ENCODE results near the gene HCST. TPM values are rescaled to one million over a fixed set of nuclear protein-coding genes. Genes with fewer than 3 reads are reported as not detected.
"Not testable (repeated sequence)": the region's sequence is repeated elsewhere in the genome, so short reads cannot be mapped to it uniquely, and the experiment has no call there.

Gene HCST
- polyA plus RNA-seq, 1 donor = 11.1 TPM

DNA sequence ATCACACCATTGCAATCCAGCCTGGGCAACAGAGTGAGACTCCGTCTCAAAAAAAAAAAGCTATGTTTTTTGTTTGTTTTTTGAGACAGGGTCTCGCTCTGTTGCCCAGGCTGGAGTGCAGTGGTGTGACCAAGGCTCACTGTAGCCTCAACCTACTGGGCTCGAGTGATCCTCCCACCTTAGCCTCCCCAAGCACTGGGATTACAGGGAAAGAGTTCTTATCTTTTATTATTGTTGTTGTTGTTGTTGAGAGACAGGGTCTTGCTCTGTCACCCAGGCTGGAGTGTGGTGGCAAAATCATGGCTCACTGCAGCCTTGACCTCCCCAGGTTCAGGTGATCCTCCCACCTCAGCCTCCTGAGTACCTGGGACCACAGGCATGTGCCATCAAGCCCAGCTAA is 10.5 kb upstream of the HCST start:
- not testable (repeated sequence) for H3K27me3 ChIP-seq (ENCODE audit: control insufficient read depth, insufficient read depth, low read length); H3K4me1 ChIP-seq (ENCODE audit: control insufficient read depth, insufficient read depth, low read length); DNase-seq; H3K27ac ChIP-seq (ENCODE audit: low read length); H3K9me3 ChIP-seq (ENCODE audit: control insufficient read depth, low read depth, low read length); H3K4me3 ChIP-seq (ENCODE audit: low read length)
- no CpG with 5 or more reads among the region's 3 CpGs for WGBS (ENCODE audit: insufficient coverage, low lambda C conversion rate)
- H3K36me3 ChIP-seq (ENCODE audit: control insufficient read depth, insufficient read depth, low read length) = peaks cover 33% of the 10 kb centered on the region

DNA sequence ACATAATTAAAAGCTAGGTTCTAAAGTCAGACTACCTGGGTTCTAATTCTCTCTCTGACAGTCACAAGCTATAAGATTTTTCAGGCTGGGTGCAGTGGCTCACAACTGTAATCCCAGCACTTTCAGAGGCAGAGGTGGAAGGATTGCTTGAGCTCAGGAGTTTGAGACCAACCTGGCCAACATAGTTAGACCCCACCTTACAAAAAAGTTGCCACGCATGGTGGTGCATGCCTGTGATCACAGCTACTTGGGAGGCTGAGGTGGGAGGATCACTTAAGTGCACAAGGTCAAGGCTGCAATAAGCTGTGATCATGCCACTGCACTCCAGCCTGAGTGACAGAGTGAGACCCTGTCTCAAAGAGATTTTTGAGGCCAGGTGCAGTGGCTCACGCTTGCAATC is 8.0 kb upstream of the HCST start:
- Histone ChIP-seq H3K4me3 (ENCODE audit: low read length) (no peak overlapping the region), H3K27me3 (ENCODE audit: control insufficient read depth, insufficient read depth, low read length) (no peaks in the 10 kb centered on the region), H3K4me1 (ENCODE audit: control insufficient read depth, insufficient read depth, low read length) (peaks cover 10% of the 10 kb centered on the region), H3K27ac (ENCODE audit: low read length) (no peak overlapping the region), H3K36me3 (ENCODE audit: control insufficient read depth, insufficient read depth, low read length) (peaks cover 25% of the 10 kb centered on the region), H3K9me3 (ENCODE audit: control insufficient read depth, low read depth, low read length) (no peaks in the 10 kb centered on the region)
- WGBS (ENCODE audit: insufficient coverage, low lambda C conversion rate) = no CpG with 5 or more reads among the region's 2 CpGs
- no peak for DNase-seq

DNA sequence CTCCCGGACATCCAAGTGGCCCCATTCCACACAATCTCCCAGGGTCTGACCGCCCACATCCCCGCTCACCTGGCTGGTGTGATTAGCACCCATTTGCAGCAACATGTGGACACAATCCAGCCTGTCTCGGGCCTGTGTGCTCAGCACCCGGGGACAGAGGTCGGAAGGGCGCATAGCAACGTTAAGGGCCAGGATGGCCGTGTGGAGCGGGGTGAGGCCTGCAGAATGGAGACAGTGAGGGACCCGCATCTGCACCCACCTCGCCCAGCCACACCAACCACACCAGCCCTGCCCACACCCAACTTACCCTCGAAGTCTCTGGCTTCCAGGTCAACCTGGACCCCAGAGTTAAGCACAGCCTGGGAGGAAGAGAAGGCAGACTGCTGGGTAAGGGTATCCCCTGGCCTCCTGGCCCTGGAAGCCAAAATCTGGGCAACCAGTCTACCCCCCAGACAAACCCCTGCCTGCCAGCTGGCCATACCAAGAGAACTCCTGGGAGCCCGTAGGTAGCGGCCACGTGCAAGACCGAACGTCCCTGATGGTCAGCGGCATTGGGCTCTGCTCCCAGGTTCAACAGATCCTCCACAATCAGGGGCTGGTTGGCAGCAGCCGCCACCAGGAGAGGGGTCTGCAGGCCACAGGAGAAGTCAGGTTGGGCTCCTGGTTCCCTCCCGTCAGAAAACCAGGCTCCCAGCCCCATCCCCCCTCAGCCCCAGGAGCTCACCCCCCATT is 6.3 kb upstream of the HCST start:
- no CpG with 5 or more reads among the region's 21 CpGs for whole genome bisulfite sequencing (ENCODE audit: insufficient coverage, low lambda C conversion rate)
- peaks cover 10% of the 10 kb centered on the region for H3K4me1 ChIP-seq (ENCODE audit: control insufficient read depth, insufficient read depth, low read length)
- peaks cover 14% of the 10 kb centered on the region for H3K36me3 ChIP-seq (ENCODE audit: control insufficient read depth, insufficient read depth, low read length)
- no peak overlapping the region for H3K27ac ChIP-seq (ENCODE audit: low read length)
- H3K9me3 ChIP-seq (ENCODE audit: control insufficient read depth, low read depth, low read length) = no peaks in the 10 kb centered on the region
- H3K27me3 ChIP-seq (ENCODE audit: control insufficient read depth, insufficient read depth, low read length) = no peaks in the 10 kb centered on the region
- no peak for DNase-seq
- H3K4me3 ChIP-seq (ENCODE audit: low read length) = no peak overlapping the region

DNA sequence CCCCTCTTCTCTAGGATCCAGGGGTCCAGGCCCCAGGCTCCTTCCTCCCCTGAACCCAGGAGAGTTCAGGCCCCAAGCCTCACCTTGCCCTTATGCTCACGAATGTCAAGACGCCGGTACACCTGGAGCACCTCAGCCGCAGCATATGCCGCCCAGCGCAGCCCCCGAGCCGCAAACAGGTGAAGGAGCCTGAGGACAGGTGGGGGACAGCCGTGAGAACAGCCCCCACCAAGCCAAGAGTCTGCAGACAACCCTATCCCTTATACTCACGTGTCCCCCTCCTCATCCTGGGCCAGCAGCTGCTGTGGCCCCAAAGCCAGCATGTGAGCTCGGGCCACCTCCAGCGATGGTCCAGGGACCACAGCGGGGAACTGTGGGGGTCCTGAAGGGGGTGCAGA is 5.7 kb upstream of the HCST start:
- Histone ChIP-seq H3K4me1 (ENCODE audit: control insufficient read depth, insufficient read depth, low read length) (peaks cover 10% of the 10 kb centered on the region), H3K27me3 (ENCODE audit: control insufficient read depth, insufficient read depth, low read length) (peaks cover 3% of the 10 kb centered on the region), H3K9me3 (ENCODE audit: control insufficient read depth, low read depth, low read length) (no peaks in the 10 kb centered on the region), H3K4me3 (ENCODE audit: low read length) (no peak overlapping the region), H3K27ac (ENCODE audit: low read length) (no peak overlapping the region), H3K36me3 (ENCODE audit: control insufficient read depth, insufficient read depth, low read length) (peaks cover 14% of the 10 kb centered on the region)
- WGBS (ENCODE audit: insufficient coverage, low lambda C conversion rate) = no CpG with 5 or more reads among the region's 13 CpGs
- no peak for DNase-seq

- H3K4me3 ChIP-seq (ENCODE audit: low read length) = peak overlapping the region; percentile 85
- peaks cover 10% of the 10 kb centered on the region for H3K4me1 ChIP-seq (ENCODE audit: control insufficient read depth, insufficient read depth, low read length)
- no peaks in the 10 kb centered on the region for H3K9me3 ChIP-seq (ENCODE audit: control insufficient read depth, low read depth, low read length)
- H3K27ac ChIP-seq (ENCODE audit: low read length) = no peak overlapping the region
- WGBS (ENCODE audit: insufficient coverage, low lambda C conversion rate) = no CpG with 5 or more reads among the region's 13 CpGs
- DNase-seq = no peak
- H3K27me3 ChIP-seq (ENCODE audit: control insufficient read depth, insufficient read depth, low read length) = peaks cover 10% of the 10 kb centered on the region
- H3K36me3 ChIP-seq (ENCODE audit: control insufficient read depth, insufficient read depth, low read length) = peaks cover 14% of the 10 kb centered on the region
Measured at GRCh38 chr19:35897706-35898451, 4.5 kb upstream of the HCST start.

DNA sequence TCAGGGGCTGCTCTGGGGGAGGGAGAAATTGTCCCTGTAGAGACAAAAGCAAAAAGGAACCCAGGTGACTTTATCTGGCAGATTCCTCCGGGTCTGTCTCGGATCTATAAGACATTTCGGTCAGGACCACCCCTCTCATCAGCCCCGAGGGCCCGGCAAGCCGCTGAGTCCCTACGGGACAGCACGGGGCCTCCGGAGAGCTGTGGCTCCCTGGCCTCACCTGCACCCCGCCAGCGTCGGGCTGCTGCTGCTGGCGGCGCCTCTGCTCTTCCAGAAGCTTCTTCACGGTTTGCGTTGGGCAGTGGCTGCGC is 3.9 kb upstream of the HCST start:
- Histone ChIP-seq H3K36me3 (ENCODE audit: control insufficient read depth, insufficient read depth, low read length) (peaks cover 14% of the 10 kb centered on the region), H3K4me1 (ENCODE audit: control insufficient read depth, insufficient read depth, low read length) (peaks cover 14% of the 10 kb centered on the region), H3K27ac (ENCODE audit: low read length) (peak overlapping the region; percentile 78), H3K4me3 (ENCODE audit: low read length) (peak overlapping the region; percentile 85), H3K9me3 (ENCODE audit: control insufficient read depth, low read depth, low read length) (no peaks in the 10 kb centered on the region), H3K27me3 (ENCODE audit: control insufficient read depth, insufficient read depth, low read length) (peaks cover 15% of the 10 kb centered on the region)
- WGBS (ENCODE audit: insufficient coverage, low lambda C conversion rate) = no CpG with 5 or more reads among the region's 17 CpGs
- DNase-seq = no peak

GRCh38 chr19:35899547-35900214 is 2.6 kb upstream of the HCST start:
- Histone ChIP-seq H3K4me1 (ENCODE audit: control insufficient read depth, insufficient read depth, low read length) (peaks cover 18% of the 10 kb centered on the region), H3K27ac (ENCODE audit: low read length) (peak overlapping the region; percentile 78), H3K27me3 (ENCODE audit: control insufficient read depth, insufficient read depth, low read length) (peaks cover 26% of the 10 kb centered on the region), H3K36me3 (ENCODE audit: control insufficient read depth, insufficient read depth, low read length) (peaks cover 14% of the 10 kb centered on the region), H3K4me3 (ENCODE audit: low read length) (peak overlapping the region; percentile 85), H3K9me3 (ENCODE audit: control insufficient read depth, low read depth, low read length) (no peaks in the 10 kb centered on the region)
- peak; percentile 81 to 89 for DNase-seq
- WGBS (ENCODE audit: insufficient coverage, low lambda C conversion rate) = no CpG with 5 or more reads among the region's 43 CpGs

GRCh38 chr19:35901055-35901644 is 1.2 kb upstream of the HCST start:
- Histone ChIP-seq H3K36me3 (ENCODE audit: control insufficient read depth, insufficient read depth, low read length) (peaks cover 9% of the 10 kb centered on the region), H3K9me3 (ENCODE audit: control insufficient read depth, low read depth, low read length) (no peaks in the 10 kb centered on the region), H3K27me3 (ENCODE audit: control insufficient read depth, insufficient read depth, low read length) (peaks cover 27% of the 10 kb centered on the region), H3K27ac (ENCODE audit: low read length) (no peak overlapping the region), H3K4me1 (ENCODE audit: control insufficient read depth, insufficient read depth, low read length) (peaks cover 18% of the 10 kb centered on the region), H3K4me3 (ENCODE audit: low read length) (no peak overlapping the region)
- DNase-seq = no peak
- no CpG with 5 or more reads among the region's 2 CpGs for WGBS (ENCODE audit: insufficient coverage, low lambda C conversion rate)

DNA sequence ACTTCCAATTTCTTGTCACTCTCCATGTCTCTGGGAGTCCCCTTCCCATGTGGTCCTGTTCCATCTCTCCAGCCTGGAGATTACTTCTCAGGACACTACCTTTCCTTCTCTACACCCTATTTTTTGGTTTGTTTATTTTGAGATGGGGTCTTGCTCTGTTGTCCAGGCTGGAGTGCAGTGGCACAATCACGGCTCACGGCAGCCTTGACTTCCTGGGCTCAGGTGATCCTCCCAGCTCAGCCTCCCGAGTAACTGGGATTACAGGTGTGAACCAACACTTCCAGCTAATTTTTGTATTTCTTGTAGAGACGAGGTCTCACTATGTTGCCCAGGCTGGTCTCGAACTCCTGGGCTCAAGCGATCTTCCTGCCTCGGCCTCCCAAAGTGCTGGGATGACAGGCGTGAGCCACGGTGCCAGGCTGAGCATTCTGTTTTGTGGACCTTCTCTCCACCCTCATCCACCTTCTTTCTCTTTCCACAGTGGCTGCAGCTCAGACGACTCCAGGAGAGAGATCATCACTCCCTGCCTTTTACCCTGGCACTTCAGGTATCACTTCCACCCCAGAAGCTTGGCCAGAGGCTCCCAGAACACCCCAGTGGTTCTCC is 644 bp downstream of the HCST start:
- peaks cover 15% of the 10 kb centered on the region for H3K4me1 ChIP-seq (ENCODE audit: control insufficient read depth, insufficient read depth, low read length)
- peak overlapping the region; percentile 4 for H3K4me3 ChIP-seq (ENCODE audit: low read length)
- no peaks in the 10 kb centered on the region for H3K36me3 ChIP-seq (ENCODE audit: control insufficient read depth, insufficient read depth, low read length)
- no peaks in the 10 kb centered on the region for H3K9me3 ChIP-seq (ENCODE audit: control insufficient read depth, low read depth, low read length)
- H3K27me3 ChIP-seq (ENCODE audit: control insufficient read depth, insufficient read depth, low read length) = peaks cover 27% of the 10 kb centered on the region
- no CpG with 5 or more reads among the region's 10 CpGs for WGBS (ENCODE audit: insufficient coverage, low lambda C conversion rate)
- H3K27ac ChIP-seq (ENCODE audit: low read length) = no peak overlapping the region
- no peak for DNase-seq

- Histone ChIP-seq H3K4me1 (ENCODE audit: control insufficient read depth, insufficient read depth, low read length) (peaks cover 8% of the 10 kb centered on the region), H3K27me3 (ENCODE audit: control insufficient read depth, insufficient read depth, low read length) (peaks cover 27% of the 10 kb centered on the region), H3K9me3 (ENCODE audit: control insufficient read depth, low read depth, low read length) (no peaks in the 10 kb centered on the region), H3K4me3 (ENCODE audit: low read length) (peak overlapping the region; percentile 4), H3K27ac (ENCODE audit: low read length) (no peak overlapping the region), H3K36me3 (ENCODE audit: control insufficient read depth, insufficient read depth, low read length) (no peaks in the 10 kb centered on the region)
- no CpG with 5 or more reads among the region's 24 CpGs for WGBS (ENCODE audit: insufficient coverage, low lambda C conversion rate)
- peak; percentile 62 to 64 for DNase-seq
Measured at GRCh38 chr19:35903550-35904179, 1.3 kb downstream of the HCST start.

All from large intestine (tissue), 3 donors.